ENCODE results near the gene CPED1.

The CPED1 gene

GRCh38 chr7:121037957-121038716 lies 49.6 kb downstream of the CPED1 start:
- H3K4me3 ChIP-seq (ENCODE audit: low read depth, low read length) = no peak overlapping the region
- no peak for TF ChIP-seq CTCF (IDR thresholded peaks at IDR 0.05; ENCODE audit: low read depth, low read length)

- no peak overlapping the region for H3K4me3 ChIP-seq (ENCODE audit: low read depth, low read length)
- no peak for TF ChIP-seq CTCF (IDR thresholded peaks at IDR 0.05; ENCODE audit: low read depth, low read length)
Measured at GRCh38 chr7:121038717-121039509, 50.4 kb downstream of the CPED1 start.

GRCh38 chr7:121039510-121039822 lies 51.0 kb downstream of the CPED1 start:
- TF ChIP-seq CTCF (IDR thresholded peaks at IDR 0.05; ENCODE audit: low read depth, low read length) = no peak
- H3K4me3 ChIP-seq (ENCODE audit: low read depth, low read length) = no peak overlapping the region

- no peak for TF ChIP-seq CTCF (IDR thresholded peaks at IDR 0.05; ENCODE audit: low read depth, low read length)
- H3K4me3 ChIP-seq (ENCODE audit: low read depth, low read length) = no peak overlapping the region
Measured at GRCh38 chr7:121039994-121040393, 51.5 kb downstream of the CPED1 start.

- H3K4me3 ChIP-seq (ENCODE audit: low read depth, low read length) = no peak overlapping the region
Measured at GRCh38 chr7:121041516-121042148, 53.1 kb downstream of the CPED1 start.

GRCh38 chr7:121042195-121042594 lies 53.7 kb downstream of the CPED1 start:
- TF ChIP-seq CTCF (IDR thresholded peaks at IDR 0.05; ENCODE audit: low read depth, low read length) = no peak
- H3K4me3 ChIP-seq (ENCODE audit: low read depth, low read length) = no peak overlapping the region

More at GRCh38 chr7:121041516-121042148, 53.1 kb downstream of the CPED1 start:
- no peak for TF ChIP-seq CTCF (IDR thresholded peaks at IDR 0.05; ENCODE audit: low read depth, low read length)

- H3K4me3 ChIP-seq (ENCODE audit: low read depth, low read length) = no peak overlapping the region
- no peak for TF ChIP-seq CTCF (IDR thresholded peaks at IDR 0.05; ENCODE audit: low read depth, low read length)
Measured at GRCh38 chr7:121042899-121043298, 54.4 kb downstream of the CPED1 start.

Measured in WI38 (cell line).